GM20000 (cell line): Measurements from ENCODE around the gene TTC32.

ENCODE experiments used
- DNase-seq: peaks from one replicate; pipeline ENCODE4 v3.0.0; 2012; ENCODE audit warnings: low spot score
- CTCF ChIP-seq: IDR thresholded peaks from 2 replicates; pipeline ENCODE4 v1.5.1; 2012; ENCODE audit warnings: mild to moderate bottlenecking, control low read depth; ENCODE audit errors: extremely low read depth, missing control alignments

TTC32 gene

GRCh38 chr2:19873014-19873413 lies 28.8 kb downstream of the TTC32 start:
- TF ChIP-seq CTCF, result no peak
- DNase-seq, result no peak

- DNase-seq, result no peak
- TF ChIP-seq CTCF, result no peak
Observed at GRCh38 chr2:19872302-19872701, 29.5 kb downstream of the TTC32 start.

GRCh38 chr2:19871836-19872235 lies 29.9 kb downstream of the TTC32 start:
- no peak for TF ChIP-seq CTCF
- no peak for DNase-seq

GRCh38 chr2:19870792-19871191 lies 31.0 kb downstream of the TTC32 start:
- DNase-seq, result no peak
- TF ChIP-seq CTCF, result no peak

GRCh38 chr2:19868701-19869580 lies 32.8 kb downstream of the TTC32 start:
- no peak for TF ChIP-seq CTCF
- DNase-seq, result peak; percentile 62

GRCh38 chr2:19868224-19868623 lies 33.6 kb downstream of the TTC32 start:
- no peak for DNase-seq
- TF ChIP-seq CTCF, result no peak

DNA sequence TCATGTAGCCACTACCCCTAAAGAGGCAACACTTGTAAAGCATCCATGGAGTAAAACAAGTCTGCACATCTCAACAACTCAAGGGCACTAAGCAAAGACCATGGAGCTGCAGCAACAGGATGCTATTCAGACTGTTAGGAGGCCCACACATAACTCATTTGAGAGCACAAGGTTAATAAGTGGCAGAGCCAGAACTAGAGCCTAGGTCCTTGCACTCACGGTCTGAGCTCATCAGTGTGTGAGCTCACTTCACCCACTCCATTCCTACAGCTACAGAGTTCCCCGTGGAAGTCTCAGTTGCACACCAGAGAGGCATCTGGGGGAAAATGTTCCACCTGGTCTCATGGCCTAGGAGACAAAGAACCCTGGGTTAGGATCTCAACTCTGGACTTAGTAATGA lies 35.0 kb downstream of the TTC32 start:
- no peak for TF ChIP-seq CTCF
- no peak for DNase-seq
